MM.1S (cell line): ENCODE measurements around the gene PPP1R14C.

Experiments
- EZH2 ChIP-seq: fragments of 300-600 bp; sonication (generic); optimal IDR thresholded peaks from 2 replicates; pipeline ENCODE3; 2017; ENCODE audit warnings: low read depth, mild to moderate bottlenecking, antibody characterized with exemption, low read length, mixed read lengths
- EZH2phosphoT487 ChIP-seq: fragments of 300-600 bp; sonication (generic); IDR thresholded peaks from 2 replicates; pipeline ENCODE4 v1.6.1; 2018; ENCODE audit warnings: antibody characterized with exemption, low read length
- TF ChIP-seq, protein P1 (sequence below): fragments of 300-600 bp; sonication (generic); IDR thresholded peaks from 2 replicates; pipeline ENCODE4 v1.5.1; 2016; ENCODE audit warnings: antibody characterized with exemption, low read length, mixed read lengths

GRCh38 chr6:150119173-150119572 is 23.7 kb upstream of the PPP1R14C start:
- TF ChIP-seq EZH2 (no peak), EZH2phosphoT487 (no peak)
- TF ChIP-seq, protein P1, sequence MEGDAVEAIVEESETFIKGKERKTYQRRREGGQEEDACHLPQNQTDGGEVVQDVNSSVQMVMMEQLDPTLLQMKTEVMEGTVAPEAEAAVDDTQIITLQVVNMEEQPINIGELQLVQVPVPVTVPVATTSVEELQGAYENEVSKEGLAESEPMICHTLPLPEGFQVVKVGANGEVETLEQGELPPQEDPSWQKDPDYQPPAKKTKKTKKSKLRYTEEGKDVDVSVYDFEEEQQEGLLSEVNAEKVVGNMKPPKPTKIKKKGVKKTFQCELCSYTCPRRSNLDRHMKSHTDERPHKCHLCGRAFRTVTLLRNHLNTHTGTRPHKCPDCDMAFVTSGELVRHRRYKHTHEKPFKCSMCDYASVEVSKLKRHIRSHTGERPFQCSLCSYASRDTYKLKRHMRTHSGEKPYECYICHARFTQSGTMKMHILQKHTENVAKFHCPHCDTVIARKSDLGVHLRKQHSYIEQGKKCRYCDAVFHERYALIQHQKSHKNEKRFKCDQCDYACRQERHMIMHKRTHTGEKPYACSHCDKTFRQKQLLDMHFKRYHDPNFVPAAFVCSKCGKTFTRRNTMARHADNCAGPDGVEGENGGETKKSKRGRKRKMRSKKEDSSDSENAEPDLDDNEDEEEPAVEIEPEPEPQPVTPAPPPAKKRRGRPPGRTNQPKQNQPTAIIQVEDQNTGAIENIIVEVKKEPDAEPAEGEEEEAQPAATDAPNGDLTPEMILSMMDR = no peak
